Activated naive CD4-positive, alpha-beta T cell treated with anti-CD3 and anti-CD28 coated beads, Interleukin-2, amount 50 U/mL, for 72 hours (primary cell): ENCODE measurements around the gene ELMO1. TPM values are rescaled to one million over a fixed set of nuclear protein-coding genes. Genes with fewer than 3 reads are reported as not detected.

Experiments used
- ATAC-seq, 2 donors: fragments of 150-1000 bp; cut with Tn5 transposase; 2 replicates each; pipeline ENCODE4 v1.10.0; 2021; ENCODE audit warnings: mild to moderate bottlenecking in 2 of 2, moderate library complexity in 2 of 2
- DNase-seq, 2 donors: peaks; one replicate each; pipeline ENCODE4 v3.0.0; 2021 to 2022; ENCODE audit warnings: low spot score in 2 of 2
- H3K27ac Mint-ChIP-seq, 2 donors: one replicate each; pipeline ENCODE4 v1.8.0; 2022; ENCODE audit warnings: mild to moderate bottlenecking in 2 of 2, mixed read lengths in 2 of 2
- H3K36me3 Mint-ChIP-seq, 2 donors: one replicate each; pipeline ENCODE4 v1.8.0; 2022; ENCODE audit warnings: mixed read lengths in 2 of 2
- H3K9me3 Mint-ChIP-seq, 2 donors: one replicate each; pipeline ENCODE4 v1.8.0; 2022; ENCODE audit warnings: mixed read lengths in 2 of 2
- total RNA-seq, 2 donors: library from RNA; stranded (reverse); gene quantifications; one replicate each; pipeline ENCODE4 v1.2.3, GENCODE V29; 2022

Gene ELMO1
- total RNA-seq, 2 donors from 2014 or later: 137 to 167 TPM

DNA sequence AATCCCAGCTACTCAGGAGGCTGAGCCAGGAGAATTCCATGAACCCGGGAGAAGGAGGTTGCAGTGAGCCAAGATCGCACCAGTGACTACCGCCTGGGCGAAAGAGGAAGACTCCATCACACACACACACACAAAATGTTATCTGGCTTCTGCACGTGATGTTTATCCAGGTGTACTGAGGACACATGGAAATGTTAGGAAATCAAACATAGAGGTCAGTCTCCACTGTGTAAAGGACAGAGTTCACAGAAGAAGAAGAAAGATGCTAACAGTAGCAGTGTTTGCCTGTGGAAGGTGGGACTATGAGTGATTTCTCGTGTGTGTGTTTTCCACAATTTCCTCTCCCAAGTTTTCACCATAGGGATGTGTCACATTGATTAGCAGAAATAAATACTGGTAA is 256.9 kb downstream of the ELMO1 start:
- Mint-ChIP-seq H3K36me3 (peaks cover 0 to 9% of the 10 kb centered on the region in 2 donors), H3K9me3 (no peaks in the 10 kb centered on the region), H3K27ac (no peak overlapping the region)
- no peak for ATAC-seq
- DNase-seq: no peak

DNA sequence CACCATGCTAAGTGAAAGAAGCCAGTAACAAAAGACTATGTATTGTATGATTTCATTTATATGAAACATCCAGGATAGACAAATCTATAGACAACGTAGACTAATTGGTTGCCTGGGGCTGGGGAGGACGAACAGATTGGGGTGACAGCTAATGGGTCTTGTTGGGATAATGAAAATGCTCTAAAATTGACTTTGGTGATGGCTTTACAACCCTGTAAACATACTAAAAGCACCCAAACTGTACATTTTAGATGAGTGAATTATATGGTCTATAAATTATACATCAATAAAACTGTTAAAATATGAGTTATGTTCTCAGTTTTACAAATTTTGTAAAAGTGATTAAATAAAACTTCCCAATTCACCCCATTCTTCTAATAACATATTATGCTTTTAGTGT is 261.5 kb downstream of the ELMO1 start:
- Mint-ChIP-seq H3K27ac (peak overlapping the region in 1 of 2 donors; percentile 60), H3K9me3 (no peaks in the 10 kb centered on the region), H3K36me3 (no peaks in the 10 kb centered on the region)
- ATAC-seq: no peak
- no peak for DNase-seq

DNA sequence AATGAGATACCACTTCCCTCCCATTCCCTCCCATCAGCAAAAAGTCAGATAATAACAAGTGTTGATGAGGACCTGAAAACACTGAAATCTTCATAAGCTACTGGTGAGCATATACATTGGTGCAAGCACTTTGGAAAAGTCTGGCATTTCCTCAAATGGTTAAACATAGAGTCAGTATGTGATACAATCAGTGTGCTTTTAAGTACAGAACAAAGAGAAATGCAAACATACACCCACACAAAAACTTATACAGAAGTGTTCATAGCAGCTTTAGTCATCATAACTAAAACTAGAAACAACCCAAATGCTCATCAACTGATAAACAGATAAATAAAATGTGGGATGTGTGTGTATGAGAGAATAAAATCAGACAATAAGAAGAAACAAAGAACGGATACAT is 261.9 kb downstream of the ELMO1 start:
- Mint-ChIP-seq H3K27ac (peak overlapping the region in 1 of 2 donors; percentile 60), H3K36me3 (no peaks in the 10 kb centered on the region), H3K9me3 (no peaks in the 10 kb centered on the region)
- ATAC-seq (peak in 1 of 2 donors; percentile 50), DNase-seq (no peak)

DNA sequence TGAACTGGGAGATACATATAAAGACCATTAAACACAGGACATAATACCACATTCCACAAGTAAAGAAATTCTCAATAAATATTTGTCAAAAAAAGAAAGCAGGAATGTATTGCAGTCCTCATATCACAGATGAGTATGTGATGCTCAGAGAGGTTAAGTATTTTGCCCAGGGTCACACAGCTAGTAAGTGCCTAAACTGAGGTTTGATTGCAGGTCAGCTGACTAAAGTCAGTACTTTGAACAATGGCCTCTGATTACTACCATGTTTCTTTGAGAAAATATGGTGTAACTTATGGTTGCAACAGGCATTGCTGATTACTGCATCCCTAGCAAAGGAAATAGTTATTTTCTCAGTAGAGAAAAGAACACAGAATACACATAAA is 267.1 kb downstream of the ELMO1 start:
- peaks cover 0 to 19% of the 10 kb centered on the region in 2 donors for H3K36me3 Mint-ChIP-seq
- H3K27ac Mint-ChIP-seq: no peak overlapping the region
- ATAC-seq (no peak), DNase-seq (no peak)
- H3K9me3 Mint-ChIP-seq: no peaks in the 10 kb centered on the region

DNA sequence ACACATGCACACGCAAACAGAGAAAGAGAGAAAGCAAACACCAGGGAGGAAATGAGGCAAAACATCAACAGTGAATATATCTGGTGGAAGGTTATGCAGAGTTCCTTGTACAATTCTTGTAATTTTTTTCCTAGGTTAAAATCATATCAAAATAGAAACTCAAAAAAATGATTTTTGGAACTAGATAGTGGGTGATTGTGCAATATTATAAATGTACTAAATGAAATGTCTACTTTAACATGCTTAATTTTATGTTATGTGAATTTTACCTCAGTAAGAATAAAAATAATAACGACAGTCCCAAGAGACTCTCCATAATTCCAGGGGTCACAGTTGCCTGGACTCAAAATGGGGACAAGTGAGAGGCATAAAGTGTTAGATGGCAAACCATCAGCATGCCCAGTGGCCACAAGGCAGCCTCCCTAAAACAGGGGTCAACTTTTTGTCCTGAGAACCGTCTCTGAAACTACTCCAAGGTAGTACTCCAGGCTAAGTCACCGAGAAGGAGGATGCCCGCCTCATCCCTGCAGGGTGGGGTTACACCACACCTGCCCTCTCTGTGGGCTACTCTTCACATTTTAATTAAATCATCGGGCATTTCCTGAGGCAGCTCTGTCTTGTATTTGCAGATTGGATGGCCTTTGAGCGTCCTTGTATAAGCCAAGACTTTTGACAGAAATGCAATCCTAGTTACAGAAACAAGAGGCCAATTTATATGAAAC is 267.7 kb downstream of the ELMO1 start:
- no peak for DNase-seq
- no peak for ATAC-seq

DNA sequence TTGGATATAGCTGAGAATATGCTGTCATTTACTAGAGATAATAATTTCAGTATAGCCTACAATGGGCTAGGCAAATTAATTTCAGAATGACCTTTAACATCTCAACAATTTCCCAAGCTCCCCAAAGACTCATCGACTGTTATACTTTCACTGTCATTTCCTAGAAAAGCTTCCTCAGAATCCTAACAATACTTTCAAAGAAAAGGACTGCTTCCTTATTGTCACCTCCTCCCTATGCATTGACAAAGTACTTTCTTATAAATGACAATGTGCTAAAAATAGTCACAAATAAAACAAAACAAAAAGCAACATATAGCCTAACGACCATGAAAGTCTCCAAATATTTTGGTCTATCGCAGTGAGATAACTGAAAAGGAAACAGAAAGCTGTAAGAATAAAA is 272.6 kb downstream of the ELMO1 start:
- peaks cover 0 to 25% of the 10 kb centered on the region in 2 donors for H3K36me3 Mint-ChIP-seq
- no peak overlapping the region for H3K27ac Mint-ChIP-seq
- ATAC-seq: no peak
- H3K9me3 Mint-ChIP-seq: no peaks in the 10 kb centered on the region
- DNase-seq: no peak

More for the DNA sequence above, 267.7 kb downstream of the ELMO1 start:
- Mint-ChIP-seq H3K36me3 (peaks cover 0 to 23% of the 10 kb centered on the region in 2 donors), H3K27ac (no peak overlapping the region), H3K9me3 (no peaks in the 10 kb centered on the region)

DNA sequence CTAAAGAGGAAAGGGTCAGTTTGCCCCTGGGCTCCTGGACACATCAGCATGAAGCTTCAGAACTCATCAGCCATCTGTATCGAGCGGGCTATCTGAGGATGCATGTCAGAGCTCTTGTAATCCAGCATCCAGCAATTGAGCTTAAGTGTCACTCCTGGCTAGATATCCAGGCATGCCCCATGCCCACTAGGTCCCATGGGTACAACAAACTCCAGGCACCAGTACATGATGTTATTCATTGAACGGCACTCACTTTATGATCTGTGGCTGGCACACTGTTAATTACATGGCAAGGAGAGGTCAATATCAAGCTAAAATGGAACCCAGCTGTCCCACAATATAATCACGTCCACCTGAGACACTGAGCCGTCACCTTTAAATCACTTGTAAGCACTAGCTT is 274.2 kb downstream of the ELMO1 start:
- H3K9me3 Mint-ChIP-seq: peaks cover 0 to 1% of the 10 kb centered on the region in 2 donors
- ATAC-seq (no peak), DNase-seq (no peak)
- H3K27ac Mint-ChIP-seq: no peak overlapping the region
- H3K36me3 Mint-ChIP-seq: peaks cover 2 to 31% of the 10 kb centered on the region in 2 donors

DNA sequence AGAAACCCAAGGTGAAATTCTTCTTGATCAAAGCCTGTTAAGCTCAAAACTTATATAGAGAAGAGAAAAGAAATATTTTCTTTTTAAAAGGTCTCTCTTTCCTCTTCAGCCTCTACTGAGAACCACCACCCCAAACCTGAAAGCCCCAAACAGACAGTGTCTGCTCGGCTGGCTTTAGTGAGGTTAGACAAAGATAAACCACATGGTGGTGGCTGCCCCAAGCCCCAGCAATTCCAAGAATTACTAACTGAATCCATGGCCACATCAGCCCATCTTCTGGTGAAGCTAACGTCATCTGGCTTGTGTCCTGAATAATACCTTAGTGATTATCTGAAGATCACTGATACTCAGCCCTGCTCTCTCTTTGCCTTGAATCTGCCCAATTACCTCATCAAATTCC is 275.0 kb downstream of the ELMO1 start:
- Mint-ChIP-seq H3K9me3 (peaks cover 0 to 4% of the 10 kb centered on the region in 2 donors), H3K36me3 (peaks cover 9 to 36% of the 10 kb centered on the region in 2 donors), H3K27ac (peak overlapping the region in 1 of 2 donors; percentile 19)
- DNase-seq (no peak), ATAC-seq (peak in 1 of 2 donors; percentile 37)

DNA sequence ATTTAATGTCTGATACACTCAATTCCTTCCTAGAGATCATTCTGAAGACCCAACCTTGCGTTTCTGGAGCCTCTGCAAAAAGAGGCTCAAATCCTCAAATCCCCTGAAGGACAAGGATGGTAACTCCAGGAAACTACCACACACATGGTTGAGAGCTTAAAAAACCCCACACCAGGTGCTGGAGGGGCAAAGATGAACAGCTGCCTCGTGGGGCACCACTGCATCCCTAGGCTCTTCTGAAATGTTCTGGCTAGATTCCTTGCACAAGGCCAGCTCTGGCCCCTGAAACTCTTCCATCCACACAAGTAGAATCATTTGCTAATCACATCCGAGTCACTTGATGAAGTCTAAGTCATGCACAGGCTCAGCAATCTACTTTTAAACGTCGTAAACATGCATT is 286.6 kb downstream of the ELMO1 start:
- ATAC-seq (no peak), DNase-seq (no peak)
- Mint-ChIP-seq H3K27ac (no peak overlapping the region), H3K9me3 (peaks cover 0 to 5% of the 10 kb centered on the region in 2 donors), H3K36me3 (peaks cover 24 to 57% of the 10 kb centered on the region in 2 donors)

DNA sequence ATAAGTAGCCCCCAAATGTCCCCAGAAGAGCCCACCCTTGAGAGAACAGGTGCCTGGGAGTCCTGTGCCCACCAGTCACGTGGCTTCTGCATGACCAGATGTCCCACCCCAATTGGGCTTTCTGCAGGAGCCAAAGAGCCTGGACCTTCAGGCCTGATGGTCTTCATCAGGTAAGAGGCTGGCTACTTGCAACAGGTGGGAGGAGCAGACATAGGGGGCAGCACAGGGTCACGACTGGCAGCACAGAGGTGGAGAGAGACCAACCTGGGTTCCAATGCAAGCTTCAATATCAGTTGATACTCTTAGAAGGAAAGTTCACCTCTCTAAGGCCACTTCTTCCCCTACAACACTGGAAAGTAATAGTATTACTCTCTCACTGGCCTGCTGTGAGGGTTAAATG is 288.0 kb downstream of the ELMO1 start:
- DNase-seq (no peak), ATAC-seq (no peak)
- peaks cover 0 to 10% of the 10 kb centered on the region in 2 donors for H3K9me3 Mint-ChIP-seq
- peaks cover 33 to 55% of the 10 kb centered on the region in 2 donors for H3K36me3 Mint-ChIP-seq
- H3K27ac Mint-ChIP-seq: peak overlapping the region in 1 of 2 donors; percentile 45

DNA sequence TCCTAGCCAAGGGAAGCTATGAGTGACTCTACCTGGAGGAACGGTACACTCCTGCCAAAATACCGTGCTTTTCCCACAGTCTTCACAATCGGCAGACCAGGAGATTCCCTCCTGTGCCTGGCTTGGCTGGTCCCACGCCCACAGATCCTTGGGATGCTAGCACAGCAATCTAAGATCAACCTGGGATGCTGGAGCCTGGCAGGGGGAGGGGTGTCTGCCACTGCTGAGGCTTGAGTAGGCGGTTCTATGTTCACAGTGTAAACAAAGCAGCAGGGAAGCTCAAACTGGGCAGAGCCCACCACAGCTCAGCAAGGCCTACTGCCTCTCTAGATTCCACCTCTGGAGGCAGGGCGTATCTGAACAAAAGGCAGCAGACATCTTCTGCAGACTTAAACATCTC is 295.3 kb downstream of the ELMO1 start:
- no peak for DNase-seq
- H3K9me3 Mint-ChIP-seq: peaks cover 0 to 6% of the 10 kb centered on the region in 2 donors
- ATAC-seq: no peak
- H3K36me3 Mint-ChIP-seq: peaks cover 27 to 67% of the 10 kb centered on the region in 2 donors
- no peak overlapping the region for H3K27ac Mint-ChIP-seq

DNA sequence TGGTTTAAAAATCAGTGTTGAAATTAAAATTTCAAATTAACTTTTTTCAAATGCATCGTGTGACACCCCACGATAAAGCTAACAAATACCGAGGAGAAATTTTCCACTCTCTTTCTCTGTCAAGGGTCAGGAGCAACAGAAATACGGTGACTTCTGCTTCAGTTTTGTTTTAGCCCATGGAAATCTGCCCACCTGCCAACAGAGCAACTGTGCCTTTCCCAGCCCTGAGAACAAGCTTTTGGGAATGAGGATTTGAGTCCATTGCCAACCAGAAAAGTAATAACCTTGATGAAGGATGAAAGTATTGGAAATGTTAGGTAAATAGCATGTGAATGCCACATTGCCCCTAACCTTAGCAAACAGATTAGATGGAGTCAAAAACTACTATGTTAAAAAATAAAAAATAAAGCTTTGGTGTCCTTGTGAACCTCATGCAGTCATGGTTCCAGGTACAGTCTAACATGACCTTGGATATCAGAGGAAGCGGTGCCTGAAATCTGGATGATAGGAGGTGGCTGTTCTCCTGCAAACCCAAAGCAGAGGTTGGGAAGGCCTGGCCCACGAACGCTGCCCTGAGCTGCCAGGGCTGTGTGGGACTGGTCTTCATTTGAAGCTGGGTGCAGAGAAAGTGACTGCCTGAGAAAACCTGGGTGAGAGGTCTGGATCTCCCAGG is 296.8 kb downstream of the ELMO1 start:
- Mint-ChIP-seq H3K36me3 (peaks cover 22 to 73% of the 10 kb centered on the region in 2 donors), H3K9me3 (peaks cover 0 to 6% of the 10 kb centered on the region in 2 donors), H3K27ac (no peak overlapping the region)
- ATAC-seq (no peak), DNase-seq (no peak)

DNA sequence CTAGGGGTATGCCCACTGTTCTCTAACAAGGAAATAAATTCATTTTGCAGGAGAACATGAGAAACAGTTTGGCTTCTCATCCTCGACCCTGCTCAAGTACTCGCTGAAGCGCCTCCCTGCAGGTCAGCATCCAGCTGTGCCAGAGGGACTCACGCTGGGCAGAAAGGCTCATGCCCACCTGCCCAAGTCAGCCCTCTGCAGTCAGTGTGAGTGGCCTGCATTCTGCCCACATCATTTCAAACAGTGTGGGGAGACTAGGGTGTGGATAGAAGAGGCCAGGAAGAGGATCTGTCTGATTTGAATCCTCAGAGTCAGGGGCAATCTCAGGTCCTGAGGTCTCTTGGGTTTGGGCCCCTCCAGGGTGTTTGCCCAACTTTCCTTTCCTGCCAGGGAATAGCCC is 297.8 kb downstream of the ELMO1 start:
- peaks cover 0 to 3% of the 10 kb centered on the region in 2 donors for H3K9me3 Mint-ChIP-seq
- ATAC-seq (no peak), DNase-seq (no peak)
- peaks cover 12 to 70% of the 10 kb centered on the region in 2 donors for H3K36me3 Mint-ChIP-seq
- H3K27ac Mint-ChIP-seq: no peak overlapping the region

DNA sequence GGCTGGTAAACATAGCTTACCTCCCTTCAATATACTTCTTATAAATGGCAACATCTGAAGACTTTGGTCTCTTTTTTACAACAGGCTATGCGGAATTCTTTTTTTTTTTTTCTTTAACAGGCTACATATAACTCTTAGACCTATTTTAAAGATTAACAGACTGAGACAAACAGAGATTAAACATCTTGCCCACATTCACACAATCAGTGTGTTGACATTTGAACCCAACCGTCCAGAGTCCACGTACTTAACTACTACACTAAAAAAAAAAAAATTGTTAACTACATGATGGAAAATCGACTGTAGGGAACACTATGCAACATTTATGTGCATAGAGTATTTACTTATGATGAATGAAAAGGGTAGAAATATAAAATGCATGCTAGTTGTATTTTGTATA is 298.5 kb downstream of the ELMO1 start:
- Mint-ChIP-seq H3K27ac (peak overlapping the region in 1 of 2 donors; percentile 79), H3K9me3 (no peaks in the 10 kb centered on the region), H3K36me3 (peaks cover 8 to 68% of the 10 kb centered on the region in 2 donors)
- ATAC-seq: no peak
- DNase-seq: no peak

DNA sequence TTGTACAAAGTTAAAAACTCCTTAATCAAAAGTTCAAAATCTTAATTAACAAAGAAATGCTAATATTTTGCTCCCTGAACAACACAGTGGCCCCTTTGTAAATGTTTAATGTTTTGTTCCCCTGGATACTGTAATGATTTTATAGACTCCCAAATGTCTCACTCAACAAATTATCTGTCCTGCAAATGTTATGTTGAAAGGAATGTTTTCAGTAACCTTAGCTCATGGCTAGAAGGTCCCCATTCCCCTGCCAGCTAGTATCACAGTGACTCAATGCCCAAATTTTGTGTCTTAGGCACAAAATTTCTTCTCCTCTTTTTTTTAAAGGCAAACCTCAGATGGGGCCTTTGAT is 298.9 kb downstream of the ELMO1 start:
- Mint-ChIP-seq H3K27ac (peak overlapping the region in 1 of 2 donors; percentile 79), H3K9me3 (no peaks in the 10 kb centered on the region), H3K36me3 (peaks cover 5 to 65% of the 10 kb centered on the region in 2 donors)
- no peak for ATAC-seq
- no peak for DNase-seq

DNA sequence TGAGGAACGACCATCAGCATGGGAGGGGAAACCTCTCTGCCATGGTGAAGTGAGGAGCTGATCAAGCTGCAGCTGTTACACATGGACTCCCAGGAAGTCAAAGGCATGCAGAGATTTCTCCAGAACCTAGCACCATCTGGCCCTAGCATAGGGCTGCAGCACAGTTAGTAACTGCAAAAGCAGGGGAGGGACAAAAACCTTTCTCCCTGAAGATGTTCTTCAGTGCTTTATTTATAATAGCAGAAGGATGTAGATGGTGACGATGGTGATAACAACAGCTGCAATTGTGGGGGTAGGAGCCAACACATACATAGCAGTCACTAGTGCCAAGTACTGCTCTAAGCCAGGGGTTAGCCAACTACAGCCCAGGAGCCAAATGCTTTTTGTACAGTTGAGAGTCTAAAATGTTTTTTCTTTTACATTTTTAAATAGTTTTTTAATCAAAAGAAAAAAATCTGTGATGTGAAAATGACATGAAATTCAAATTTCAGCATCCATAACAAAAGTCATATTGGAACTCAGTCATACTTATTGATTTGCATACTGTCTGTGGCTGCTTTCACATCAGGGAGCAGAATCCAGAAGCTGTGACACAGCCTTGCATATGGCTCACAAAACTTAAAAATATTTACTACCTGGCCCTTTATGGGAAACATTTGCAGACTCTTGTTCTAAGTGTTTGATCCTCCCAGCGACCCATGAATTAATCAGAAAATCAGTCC is 299.5 kb downstream of the ELMO1 start:
- Mint-ChIP-seq H3K9me3 (no peaks in the 10 kb centered on the region), H3K36me3 (peaks cover 9 to 66% of the 10 kb centered on the region in 2 donors), H3K27ac (peak overlapping the region in 1 of 2 donors; percentile 14)
- DNase-seq (no peak), ATAC-seq (peak; percentile 31 to 35)

DNA sequence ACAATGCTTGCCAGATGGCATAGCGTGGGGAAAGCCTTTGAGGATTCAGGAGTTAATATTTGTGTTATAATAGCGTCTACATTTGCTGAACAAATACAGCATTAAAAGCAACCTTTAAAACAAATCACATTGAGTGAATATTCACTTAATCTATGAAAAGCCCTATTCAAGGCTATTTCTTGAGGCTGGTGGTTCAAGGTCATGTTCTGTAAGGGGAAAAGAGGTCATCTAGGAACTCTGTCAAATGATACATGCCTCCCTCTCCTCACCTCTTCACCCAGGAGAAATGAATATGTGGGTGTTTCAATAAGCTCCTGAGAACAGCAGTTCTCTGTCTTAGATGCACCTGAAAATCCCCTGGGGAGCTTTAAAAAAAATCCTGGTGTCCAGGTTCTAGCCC is 303.0 kb downstream of the ELMO1 start:
- H3K27ac Mint-ChIP-seq: no peak overlapping the region
- peaks cover 6 to 8% of the 10 kb centered on the region in 2 donors for H3K9me3 Mint-ChIP-seq
- DNase-seq: no peak
- H3K36me3 Mint-ChIP-seq: peaks cover 25 to 75% of the 10 kb centered on the region in 2 donors
- ATAC-seq: no peak
